IMR-90 (cell line): ENCODE data around the gene DHRS13. TPM values are rescaled to one million over a fixed set of nuclear protein-coding genes. Genes with fewer than 3 reads are reported as not detected.

Source experiments
- ATAC-seq: fragments of 200-7000 bp; cut with Tn5 transposase; 2 replicates; pipeline ENCODE4 v1.9.1; 2020; ENCODE audit warnings: low read depth, mild to moderate bottlenecking, moderate library complexity
- BruUV-seq: library from RNA; stranded (reverse); fragments of 400-500 nt; replicated peaks from 2 replicates; lab custom pipeline; 2021; lab: Mats Ljungman, UMichigan
- CTCF ChIA-PET: fragments of 300-600 bp; formaldehyde crosslinking; extraction: SDS; loops from one replicate; lab custom pipeline; 2021; ENCODE audit warnings: antibody characterized with exemption; lab: Yijun Ruan, JAX
- POLR2A ChIA-PET: fragments of 300-600 bp; sonication (Branson Sonifier 250); formaldehyde crosslinking; loops from one replicate; lab custom pipeline; 2022; ENCODE audit warnings: antibody characterized with exemption; ENCODE audit not compliant: unreplicated experiment; lab: Charles Lee
- DNase-seq: peaks from one replicate; pipeline ENCODE4 v3.0.0; 2013
- H2AFZ ChIP-seq: replicated peaks from 2 replicates; pipeline ENCODE3; 2013; ENCODE audit warnings: low read length, mild to moderate bottlenecking; ENCODE audit not compliant: poor library complexity
- H2AK5ac ChIP-seq: 2 replicates; pipeline ENCODE4 v1.6.1; 2013; ENCODE audit warnings: low read depth, low read length, inconsistent platforms
- H2AK9ac ChIP-seq: replicated peaks from 2 replicates; pipeline ENCODE3; 2013; ENCODE audit warnings: mild to moderate bottlenecking, low read depth, low read length, moderate library complexity; ENCODE audit not compliant: poor library complexity
- H2BK120ac ChIP-seq: 2 replicates; pipeline ENCODE4 v1.6.1; 2013; ENCODE audit warnings: low read depth, low read length, inconsistent platforms
- H2BK15ac ChIP-seq: 3 replicates; pipeline ENCODE4 v1.6.1; 2013; ENCODE audit warnings: low read depth, low read length, inconsistent platforms
- H2BK20ac ChIP-seq: 2 replicates; pipeline ENCODE4 v1.6.1; 2013; ENCODE audit warnings: low read depth, mild to moderate bottlenecking, inconsistent platforms, low read length, moderate library complexity
- H2BK5ac ChIP-seq: 2 replicates; pipeline ENCODE4 v1.6.1; 2013; ENCODE audit warnings: mild to moderate bottlenecking, low read depth, low read length, inconsistent platforms; ENCODE audit not compliant: poor library complexity, severe bottlenecking
- H3K14ac ChIP-seq: replicated peaks from 2 replicates; pipeline ENCODE4 v1.6.1; 2013; ENCODE audit warnings: low read depth, low read length, inconsistent platforms
- H3K18ac ChIP-seq: 2 replicates; pipeline ENCODE4 v1.6.1; 2013; ENCODE audit warnings: low read depth, low read length, control low read depth
- H3K23ac ChIP-seq: 2 replicates; pipeline ENCODE4 v1.6.1; 2013; ENCODE audit warnings: low read depth, low read length, inconsistent platforms
- H3K27ac ChIP-seq: 2 replicates; pipeline ENCODE4 v1.5.1; 2013; ENCODE audit warnings: mild to moderate bottlenecking, control low read depth, low read length; ENCODE audit not compliant: insufficient read depth
- H3K27me3 ChIP-seq: 2 replicates; pipeline ENCODE4 v1.6.1; 2013; ENCODE audit warnings: low read length; ENCODE audit not compliant: control insufficient read depth, insufficient read depth
- H3K36me3 ChIP-seq: 2 replicates; pipeline ENCODE4 v1.6.1; 2013; ENCODE audit warnings: low read length, mixed read lengths; ENCODE audit not compliant: control insufficient read depth, insufficient read depth
- H3K4ac ChIP-seq: 2 replicates; pipeline ENCODE4 v1.6.1; 2013; ENCODE audit warnings: low read depth, low read length, inconsistent platforms
- H3K4me1 ChIP-seq: 2 replicates; pipeline ENCODE4 v1.6.1; 2013; ENCODE audit warnings: low read length, mixed read lengths; ENCODE audit not compliant: control insufficient read depth, insufficient read depth
- H3K4me2 ChIP-seq: 2 replicates; pipeline ENCODE4 v1.6.1; 2013; ENCODE audit warnings: low read depth, mild to moderate bottlenecking, control low read depth, low read length, moderate library complexity
- H3K4me3 ChIP-seq: 2 replicates; pipeline ENCODE4 v1.5.1; 2013; ENCODE audit warnings: low read depth, mild to moderate bottlenecking, control low read depth, low read length, moderate library complexity; ENCODE audit not compliant: insufficient read depth
- H3K56ac ChIP-seq: 2 replicates; pipeline ENCODE4 v1.6.1; 2013; ENCODE audit warnings: low read length, inconsistent platforms; ENCODE audit not compliant: insufficient read depth; ENCODE audit errors: extremely low read depth
- H3K79me1 ChIP-seq, 2 experiments: 2 replicates each; pipeline ENCODE4 v1.6.1; 2013; ENCODE audit warnings: low read length in 2 of 2, inconsistent platforms in 1 of 2, low read depth in 1 of 2
- H3K9ac ChIP-seq: 2 replicates; pipeline ENCODE4 v1.6.1; 2013; ENCODE audit warnings: low read depth, low read length, control low read depth
- H3K9me1 ChIP-seq: 2 replicates; pipeline ENCODE4 v1.6.1; 2013; ENCODE audit warnings: low read length, inconsistent platforms; ENCODE audit not compliant: insufficient read depth
- H3K9me3 ChIP-seq: 2 replicates; pipeline ENCODE4 v1.6.1; 2013; ENCODE audit warnings: low read length; ENCODE audit not compliant: control insufficient read depth, insufficient read depth
- H4K20me1 ChIP-seq: 2 replicates; pipeline ENCODE4 v1.6.1; 2013; ENCODE audit warnings: low read length, inconsistent platforms; ENCODE audit not compliant: insufficient read depth
- H4K5ac ChIP-seq: 2 replicates; pipeline ENCODE4 v1.6.1; 2013; ENCODE audit warnings: mild to moderate bottlenecking, low read depth, low read length, control low read depth
- H4K8ac ChIP-seq, 2 experiments: 2 replicates each; pipeline ENCODE4 v1.6.1; 2013; ENCODE audit warnings: low read depth in 2 of 2, low read length in 2 of 2, control low read depth in 1 of 2, inconsistent platforms in 1 of 2
- H4K91ac ChIP-seq: 2 replicates; pipeline ENCODE4 v1.6.1; 2013; ENCODE audit warnings: low read depth, low read length, inconsistent platforms; ENCODE audit not compliant: insufficient read depth
- BHLHE40 ChIP-seq: fragments of 150-350 bp; IDR thresholded peaks from 2 replicates; pipeline ENCODE4 v1.6.1; 2016; ENCODE audit warnings: mild to moderate bottlenecking, low read depth, low read length
- CEBPB ChIP-seq: IDR thresholded peaks from 2 replicates; pipeline ENCODE4 v1.6.1; 2012; ENCODE audit warnings: low read depth, low read length, improper control_type of control experiment
- CHD1 ChIP-seq: IDR thresholded peaks from 2 replicates; pipeline ENCODE4 v1.6.1; 2012; ENCODE audit warnings: low read depth, low read length, improper control_type of control experiment
- CTCF ChIP-seq: conservative IDR thresholded peaks from 2 replicates; pipeline ENCODE4 v1.5.1; 2012; ENCODE audit warnings: mild to moderate bottlenecking, low read depth, low read length, improper control_type of control experiment
- ELK1 ChIP-seq: fragments of 150-350 bp; IDR thresholded peaks from 2 replicates; pipeline ENCODE4 v1.6.1; 2016; ENCODE audit warnings: low read depth, mild to moderate bottlenecking, low read length, moderate library complexity, borderline replicate concordance
- FOS ChIP-seq: fragments of 150-350 bp; IDR thresholded peaks from 2 replicates; pipeline ENCODE4 v1.6.1; 2016; ENCODE audit warnings: low read depth, low read length
- MAFK ChIP-seq: IDR thresholded peaks from 2 replicates; pipeline ENCODE4 v1.6.1; 2012; ENCODE audit warnings: low read depth, low read length, improper control_type of control experiment
- MAZ ChIP-seq: IDR thresholded peaks from 2 replicates; pipeline ENCODE4 v1.6.1; 2012; ENCODE audit warnings: low read depth, mild to moderate bottlenecking, low read length, improper control_type of control experiment, moderate library complexity, borderline replicate concordance
- MXI1 ChIP-seq: IDR thresholded peaks from 2 replicates; pipeline ENCODE4 v1.6.1; 2012; ENCODE audit warnings: low read depth, mild to moderate bottlenecking, low read length, moderate library complexity, borderline replicate concordance
- NFE2L2 ChIP-seq: fragments of 150-350 bp; IDR thresholded peaks from 2 replicates; pipeline ENCODE4 v1.6.1; 2016; ENCODE audit warnings: low read depth, mild to moderate bottlenecking, low read length
- POLR2A ChIP-seq: IDR thresholded peaks from 2 replicates; pipeline ENCODE4 v1.6.1; 2012; ENCODE audit warnings: mild to moderate bottlenecking, low read depth, low read length
- RAD21 ChIP-seq: IDR thresholded peaks from 2 replicates; pipeline ENCODE4 v1.6.1; 2012; ENCODE audit warnings: low read length, improper control_type of control experiment
- RCOR1 ChIP-seq: IDR thresholded peaks from 2 replicates; pipeline ENCODE4 v1.6.1; 2012; ENCODE audit warnings: mild to moderate bottlenecking, low read length, improper control_type of control experiment; ENCODE audit not compliant: insufficient replicate concordance
- RFX5 ChIP-seq: IDR thresholded peaks from 2 replicates; pipeline ENCODE4 v1.8.0; 2012; ENCODE audit warnings: low read depth, mild to moderate bottlenecking, low read length, moderate library complexity
- SMC3 ChIP-seq: fragments of 150-350 bp; IDR thresholded peaks from 2 replicates; pipeline ENCODE4 v1.6.1; 2016; ENCODE audit warnings: low read depth, mild to moderate bottlenecking, antibody characterized with exemption, low read length, moderate library complexity
- USF2 ChIP-seq: fragments of 150-350 bp; IDR thresholded peaks from 2 replicates; pipeline ENCODE4 v1.6.1; 2017; ENCODE audit warnings: mild to moderate bottlenecking, antibody characterized with exemption, low read length, low read depth
- WGBS, 2 experiments: methylation state at CpG; one replicate each; pipeline versions ENCODE4 v1.1.5 to v1.1.7; 2013; ENCODE audit warnings: missing lambda C conversion rate in 2 of 2; ENCODE audit not compliant: insufficient read length in 1 of 2; ENCODE audit errors: extremely low coverage in 2 of 2; 5-methylcytosine and 5-hydroxymethylcytosine counted together
- dilution Hi-C: fragments of 300-500 bp; cut with HindIII; formaldehyde crosslinking; loops from one replicate; pipeline ENCODE4 v1.14.3; 2018; ENCODE audit warnings: low sequenced_read_pairs; ENCODE audit not compliant: unreplicated experiment
- in situ Hi-C: fragments of 300-500 bp; cut with MboI; formaldehyde crosslinking; loops from 3 replicates; pipeline ENCODE4 v1.14.3; 2019; ENCODE audit warnings: low sequenced_read_pairs, inconsistent platforms, mixed read lengths
- intact Hi-C: fragments of 100-400 bp; cut with micrococcal nuclease; formaldehyde crosslinking; loops from 2 replicates; pipeline ENCODE4 v1.10.0; 2022
- polyA plus RNA-seq, 3 experiments: library from polyadenylated mRNA; depleted of rRNA; stranded (reverse); fragments of >200 nt; gene quantifications; 2 replicates each; pipeline ENCODE4 v1.2.3, GENCODE V29; 2012; ENCODE audit warnings: low replicate concordance in 1 of 3
- total RNA-seq: library from RNA; depleted of rRNA; stranded (reverse); fragments of >200 nt; gene quantifications from 2 replicates; pipeline ENCODE4 v1.2.3, GENCODE V29; 2012

Gene DHRS13
- total and polyA plus RNA-seq, 2 of the 4 experiments (the other 2 are of a cell fraction) = 2.7 to 3.9 TPM

GRCh38 chr17:28874750-28875149 is 28.1 kb downstream of the DHRS13 start:
- ATAC-seq (no peak), DNase-seq (no peak)
- Histone ChIP-seq H2BK120ac (no peak overlapping the region), H3K9ac (no peak overlapping the region), H3K79me1 (no peaks in the 10 kb centered on the region), H3K23ac (no peak overlapping the region), H4K5ac (no peak overlapping the region), H3K14ac (no peak overlapping the region), H3K4me1 (no peaks in the 10 kb centered on the region), H3K56ac (no peak overlapping the region), H3K4me2 (no peak overlapping the region), H3K27me3 (no peaks in the 10 kb centered on the region), H3K27ac (no peak overlapping the region), H2AK5ac (no peak overlapping the region), H4K20me1 (no peaks in the 10 kb centered on the region), H2AFZ (no peak overlapping the region), H4K8ac (no peak overlapping the region), H3K9me1 (no peaks in the 10 kb centered on the region), H2BK20ac (no peak overlapping the region), H4K91ac (no peak overlapping the region), H2BK5ac (no peak overlapping the region), H3K4ac (no peak overlapping the region), H3K9me3 (no peaks in the 10 kb centered on the region), H3K18ac (no peak overlapping the region), H3K36me3 (peaks cover 11% of the 10 kb centered on the region; the same call in 1 of the 2 replicates), H3K4me3 (no peak overlapping the region), H2AK9ac (no peak overlapping the region), H2BK15ac (no peak overlapping the region)
- CTCF ChIA-PET = no interaction called here
- BruUV-seq = no TSS peak
- intact Hi-C loops = no loop called here
- in situ Hi-C loops = no loop called here
- POLR2A ChIA-PET = no interaction called here
- no CpG with 5 or more reads among the region's 3 CpGs for WGBS, 2 experiments
- dilution Hi-C loops = no loop called here
- TF ChIP-seq RCOR1 = no peak
- TF ChIP-seq USF2 = no peak
- no peak for TF ChIP-seq MXI1
- TF ChIP-seq CEBPB = no peak
- TF ChIP-seq CTCF = no peak
- no peak for TF ChIP-seq RFX5
- TF ChIP-seq FOS = no peak
- TF ChIP-seq MAZ = no peak
- TF ChIP-seq CHD1 = no peak
- no peak for TF ChIP-seq NFE2L2
- TF ChIP-seq ELK1 = no peak
- no peak for TF ChIP-seq RAD21
- TF ChIP-seq MAFK = no peak
- no peak for TF ChIP-seq POLR2A
- TF ChIP-seq SMC3 = no peak
- TF ChIP-seq BHLHE40 = no peak
